IPS DF 6.9 (cell line): ENCODE results near the gene ACOT4.
"Not testable (repeated sequence)": the region's sequence is repeated elsewhere in the genome, so short reads cannot be mapped to it uniquely, and the experiment has no call there.

Source experiments
- DNase-seq: peaks from one replicate; pipeline ENCODE4 v3.0.0-alpha.2; 2013; ENCODE audit warnings: low read depth, low spot score
- H3K27ac ChIP-seq: one replicate; pipeline ENCODE4 v1.5.1; 2013; ENCODE audit warnings: low read length, control low read depth
- H3K27me3 ChIP-seq: 2 replicates; pipeline ENCODE4 v1.6.1; 2013; ENCODE audit warnings: mild to moderate bottlenecking, low read length; ENCODE audit not compliant: control insufficient read depth, insufficient read depth
- H3K36me3 ChIP-seq: 2 replicates; pipeline ENCODE4 v1.6.1; 2013; ENCODE audit warnings: low read length; ENCODE audit not compliant: control insufficient read depth, insufficient read depth
- H3K4me1 ChIP-seq: 2 replicates; pipeline ENCODE4 v1.6.1; 2013; ENCODE audit warnings: low read length; ENCODE audit not compliant: control insufficient read depth, insufficient read depth
- H3K4me3 ChIP-seq: 2 replicates; pipeline ENCODE4 v1.5.1; 2013; ENCODE audit warnings: mild to moderate bottlenecking, low read length
- H3K9me3 ChIP-seq: 2 replicates; pipeline ENCODE4 v1.6.1; 2013; ENCODE audit warnings: low read length, inconsistent platforms; ENCODE audit not compliant: control insufficient read depth, insufficient read depth
- WGBS: extraction: QIAGEN DNeasy Blood & Tissue Kit; methylation state at CpG from one replicate; pipeline ENCODE4 v1.1.7; 2013; ENCODE audit warnings: mixed read lengths, missing lambda C conversion rate; ENCODE audit not compliant: insufficient read length, insufficient coverage; 5-methylcytosine and 5-hydroxymethylcytosine counted together

ACOT4 gene

GRCh38 chr14:73566431-73566830 lies 25.2 kb upstream of the ACOT4 start:
- H3K27ac ChIP-seq, H3K4me3 ChIP-seq: not testable (repeated sequence)
- WGBS: no CpG with 5 or more reads among the region's 18 CpGs

GRCh38 chr14:73566935-73567334 lies 24.7 kb upstream of the ACOT4 start:
- H3K27ac ChIP-seq, H3K4me3 ChIP-seq, H3K4me1 ChIP-seq, H3K36me3 ChIP-seq, H3K9me3 ChIP-seq, DNase-seq, H3K27me3 ChIP-seq: not testable (repeated sequence)
- WGBS: no CpG with 5 or more reads among the region's 6 CpGs

More at GRCh38 chr14:73566431-73566830, 25.2 kb upstream of the ACOT4 start:
- H3K9me3 ChIP-seq, DNase-seq, H3K4me1 ChIP-seq, H3K27me3 ChIP-seq, H3K36me3 ChIP-seq: not testable (repeated sequence)

GRCh38 chr14:73567358-73567757 lies 24.3 kb upstream of the ACOT4 start:
- H3K27me3 ChIP-seq: no peaks in the 10 kb centered on the region
- H3K4me3 ChIP-seq: no peak overlapping the region
- H3K9me3 ChIP-seq: no peaks in the 10 kb centered on the region
- peaks cover 5% of the 10 kb centered on the region; the same call in 1 of the 2 replicates for H3K4me1 ChIP-seq
- no peaks in the 10 kb centered on the region for H3K36me3 ChIP-seq
- WGBS: no CpG with 5 or more reads among the region's 7 CpGs
- no peak overlapping the region for H3K27ac ChIP-seq
- DNase-seq: no peak

GRCh38 chr14:73567951-73568885 lies 23.5 kb upstream of the ACOT4 start:
- 100% methylated on average over 2 of the region's 16 CpGs for WGBS
- H3K4me3 ChIP-seq: no peak overlapping the region; the same call in 1 of the 2 replicates
- H3K4me1 ChIP-seq: peaks cover 5% of the 10 kb centered on the region; the same call in 1 of the 2 replicates
- no peaks in the 10 kb centered on the region for H3K27me3 ChIP-seq
- H3K36me3 ChIP-seq: no peaks in the 10 kb centered on the region
- DNase-seq: no peak
- H3K9me3 ChIP-seq: no peaks in the 10 kb centered on the region
- no peak overlapping the region for H3K27ac ChIP-seq

GRCh38 chr14:73568886-73569184 lies 22.8 kb upstream of the ACOT4 start:
- not testable (repeated sequence) for H3K36me3 ChIP-seq, DNase-seq, H3K4me1 ChIP-seq, H3K9me3 ChIP-seq, H3K27me3 ChIP-seq, H3K27ac ChIP-seq
- no CpG with 5 or more reads among the region's 4 CpGs for WGBS
- H3K4me3 ChIP-seq: peak overlapping the region; percentile 48; the same call in 1 of the 2 replicates

- H3K27ac ChIP-seq, H3K9me3 ChIP-seq, H3K27me3 ChIP-seq, H3K36me3 ChIP-seq, DNase-seq, H3K4me1 ChIP-seq: not testable (repeated sequence)
- H3K4me3 ChIP-seq: peak within 1 kb of the TSS; percentile 48; the same call in 1 of the 2 replicates
- WGBS: no CpG with 5 or more reads among the region's 83 CpGs
Observed at GRCh38 chr14:73569185-73569958, 22.3 kb upstream of the ACOT4 start, which contains the start of gene ACOT2. Gene ACOT2, plus strand, starts transcription at chr14:73569213. Its CDS starts 28 bp downstream, at chr14:73569241.

- not testable (repeated sequence) for H3K9me3 ChIP-seq, DNase-seq, H3K4me3 ChIP-seq, H3K27ac ChIP-seq, H3K36me3 ChIP-seq, H3K4me1 ChIP-seq, H3K27me3 ChIP-seq
- no CpG with 5 or more reads among the region's 8 CpGs for WGBS
Observed at GRCh38 chr14:73570913-73571312, 20.8 kb upstream of the ACOT4 start.

- not testable (repeated sequence) for H3K4me1 ChIP-seq, H3K4me3 ChIP-seq, H3K9me3 ChIP-seq, DNase-seq, H3K36me3 ChIP-seq, H3K27ac ChIP-seq, H3K27me3 ChIP-seq
- no CpG with 5 or more reads among the region's 5 CpGs for WGBS
Observed at GRCh38 chr14:73573034-73573433, 18.6 kb upstream of the ACOT4 start.

GRCh38 chr14:73573740-73574139 lies 17.9 kb upstream of the ACOT4 start:
- H3K27ac ChIP-seq, DNase-seq, H3K36me3 ChIP-seq, H3K9me3 ChIP-seq, H3K27me3 ChIP-seq, H3K4me3 ChIP-seq, H3K4me1 ChIP-seq: not testable (repeated sequence)
- WGBS: no CpG with 5 or more reads among the region's 4 CpGs

- DNase-seq, H3K27ac ChIP-seq, H3K4me1 ChIP-seq, H3K9me3 ChIP-seq, H3K36me3 ChIP-seq, H3K4me3 ChIP-seq, H3K27me3 ChIP-seq: not testable (repeated sequence)
- WGBS: no CpG with 5 or more reads among the region's 7 CpGs
Observed at GRCh38 chr14:73574251-73574650, 17.4 kb upstream of the ACOT4 start.
